T-helper 2 cell treated with Interferon-gamma antibody and Interleukin-4, amounts not matched to agents 5 μg/mL and 100 μg/mL, for 36 hours (primary cell): ENCODE results near the gene SPINT2.
"Not testable (repeated sequence)": the region's sequence is repeated elsewhere in the genome, so short reads cannot be mapped to it uniquely, and the experiment has no call there.

Source experiments
- DNase-seq: peaks from one replicate; pipeline ENCODE4 v3.0.0; 2021; ENCODE audit warnings: low spot score
- H3K27ac Mint-ChIP-seq: one replicate; pipeline ENCODE4 v1.8.0; 2021; ENCODE audit warnings: mild to moderate bottlenecking, mixed read lengths
- H3K27me3 Mint-ChIP-seq: one replicate; pipeline ENCODE4 v1.8.0; 2021; ENCODE audit warnings: low read depth, mixed read lengths
- H3K36me3 Mint-ChIP-seq: one replicate; pipeline ENCODE4 v1.8.0; 2021; ENCODE audit warnings: low read depth, mixed read lengths
- H3K4me1 Mint-ChIP-seq: one replicate; pipeline ENCODE4 v1.8.0; 2021; ENCODE audit warnings: low read depth, mixed read lengths
- H3K4me3 Mint-ChIP-seq: one replicate; pipeline ENCODE4 v1.8.0; 2022; ENCODE audit warnings: mild to moderate bottlenecking, moderate library complexity, mixed read lengths
- H3K9me3 Mint-ChIP-seq: one replicate; pipeline ENCODE4 v1.8.0; 2021; ENCODE audit warnings: mixed read lengths

The SPINT2 gene

GRCh38 chr19:38250821-38251563, 13.4 kb upstream of the SPINT2 start:
- Mint-ChIP-seq H3K27ac (peak overlapping the region; percentile 75), H3K4me3 (peak overlapping the region; percentile 74), H3K9me3 (no peaks in the 10 kb centered on the region), H3K4me1 (peaks cover 23% of the 10 kb centered on the region), H3K27me3 (no peaks in the 10 kb centered on the region), H3K36me3 (peaks cover 15% of the 10 kb centered on the region)
- no peak for DNase-seq

GRCh38 chr19:38251564-38252051, 12.8 kb upstream of the SPINT2 start:
- Mint-ChIP-seq H3K36me3 (peaks cover 15% of the 10 kb centered on the region), H3K27ac (peak overlapping the region; percentile 75)

GRCh38 chr19:38252385-38252784, 12.0 kb upstream of the SPINT2 start:
- no peaks in the 10 kb centered on the region for H3K27me3 Mint-ChIP-seq

More at GRCh38 chr19:38251564-38252051, 12.8 kb upstream of the SPINT2 start:
- Mint-ChIP-seq H3K4me3 (peak overlapping the region; percentile 74), H3K9me3 (no peaks in the 10 kb centered on the region), H3K4me1 (peaks cover 21% of the 10 kb centered on the region), H3K27me3 (no peaks in the 10 kb centered on the region)
- no peak for DNase-seq

GRCh38 chr19:38252941-38253691, 11.3 kb upstream of the SPINT2 start:
- peak overlapping the region; percentile 74 for H3K4me3 Mint-ChIP-seq
- H3K27ac Mint-ChIP-seq = peak overlapping the region; percentile 72
- peaks cover 22% of the 10 kb centered on the region for H3K4me1 Mint-ChIP-seq

More at GRCh38 chr19:38252385-38252784, 12.0 kb upstream of the SPINT2 start:
- Mint-ChIP-seq H3K4me3 (peak overlapping the region; percentile 74), H3K4me1 (peaks cover 22% of the 10 kb centered on the region), H3K9me3 (no peaks in the 10 kb centered on the region), H3K27ac (peak overlapping the region; percentile 71), H3K36me3 (peaks cover 15% of the 10 kb centered on the region)
- DNase-seq = no peak

GRCh38 chr19:38253788-38254187, 10.6 kb upstream of the SPINT2 start:
- Mint-ChIP-seq H3K4me1 (peaks cover 22% of the 10 kb centered on the region), H3K27me3 (no peaks in the 10 kb centered on the region), H3K9me3 (no peaks in the 10 kb centered on the region), H3K4me3 (peak overlapping the region; percentile 74), H3K36me3 (peaks cover 15% of the 10 kb centered on the region), H3K27ac (peak overlapping the region; percentile 72)
- DNase-seq = no peak

More at GRCh38 chr19:38252941-38253691, 11.3 kb upstream of the SPINT2 start:
- Mint-ChIP-seq H3K27me3 (no peaks in the 10 kb centered on the region), H3K36me3 (peaks cover 15% of the 10 kb centered on the region), H3K9me3 (no peaks in the 10 kb centered on the region)
- no peak for DNase-seq

- Mint-ChIP-seq H3K27me3 (no peaks in the 10 kb centered on the region), H3K27ac (peak overlapping the region; percentile 38), H3K36me3 (peaks cover 13% of the 10 kb centered on the region), H3K4me3 (peak overlapping the region; percentile 74), H3K9me3 (no peaks in the 10 kb centered on the region), H3K4me1 (peaks cover 20% of the 10 kb centered on the region)
- peak; percentile 27 for DNase-seq
Measured at GRCh38 chr19:38255383-38256014, 8.9 kb upstream of the SPINT2 start.

- not testable (repeated sequence) for H3K36me3 Mint-ChIP-seq, H3K9me3 Mint-ChIP-seq, H3K27ac Mint-ChIP-seq, H3K27me3 Mint-ChIP-seq, H3K4me3 Mint-ChIP-seq, DNase-seq
- peaks cover 28% of the 10 kb centered on the region for H3K4me1 Mint-ChIP-seq
Measured at GRCh38 chr19:38261942-38262341, 2.4 kb upstream of the SPINT2 start.

- Mint-ChIP-seq H3K4me1 (peaks cover 34% of the 10 kb centered on the region), H3K36me3 (no peaks in the 10 kb centered on the region), H3K27me3 (no peaks in the 10 kb centered on the region), H3K4me3 (no peak overlapping the region), H3K9me3 (no peaks in the 10 kb centered on the region), H3K27ac (peak overlapping the region; percentile 61)
- no peak for DNase-seq
Measured at GRCh38 chr19:38262585-38263268, 1.6 kb upstream of the SPINT2 start.

- Mint-ChIP-seq H3K36me3 (no peaks in the 10 kb centered on the region), H3K9me3 (no peaks in the 10 kb centered on the region), H3K27ac (peak overlapping the region; percentile 95), H3K4me3 (peak overlapping the region; percentile 87), H3K4me1 (peaks cover 42% of the 10 kb centered on the region), H3K27me3 (no peaks in the 10 kb centered on the region)
- peak; percentile 86 for DNase-seq
Measured at GRCh38 chr19:38263689-38264485, 486 bp upstream of the SPINT2 start.

- Mint-ChIP-seq H3K27me3 (no peaks in the 10 kb centered on the region), H3K27ac (peak overlapping the region; percentile 96), H3K4me3 (peak overlapping the region; percentile 93), H3K36me3 (no peaks in the 10 kb centered on the region), H3K9me3 (no peaks in the 10 kb centered on the region), H3K4me1 (peaks cover 47% of the 10 kb centered on the region)
- DNase-seq = no peak
Measured at GRCh38 chr19:38265213-38265861, 964 bp downstream of the SPINT2 start.

GRCh38 chr19:38265921-38266429, 1.6 kb downstream of the SPINT2 start:
- H3K36me3 Mint-ChIP-seq = peaks cover 1% of the 10 kb centered on the region
- H3K4me1 Mint-ChIP-seq = peaks cover 51% of the 10 kb centered on the region
- H3K9me3 Mint-ChIP-seq = no peaks in the 10 kb centered on the region
- H3K4me3 Mint-ChIP-seq = peak overlapping the region; percentile 93
- peak overlapping the region; percentile 96 for H3K27ac Mint-ChIP-seq
- H3K27me3 Mint-ChIP-seq = no peaks in the 10 kb centered on the region
- DNase-seq = no peak

GRCh38 chr19:38266981-38267597, 2.7 kb downstream of the SPINT2 start:
- H3K9me3 Mint-ChIP-seq = no peaks in the 10 kb centered on the region
- H3K27ac Mint-ChIP-seq = peak overlapping the region; percentile 37
- DNase-seq = no peak
- H3K27me3 Mint-ChIP-seq = no peaks in the 10 kb centered on the region
- H3K36me3 Mint-ChIP-seq = peaks cover 1% of the 10 kb centered on the region
- H3K4me3 Mint-ChIP-seq = peak overlapping the region; percentile 3
- H3K4me1 Mint-ChIP-seq = peaks cover 51% of the 10 kb centered on the region
